ENCODE measurements around the gene NEK9.
"Not testable (repeated sequence)": the region's sequence is repeated elsewhere in the genome, so short reads cannot be mapped to it uniquely, and the experiment has no call there.

NEK9 gene

DNA sequence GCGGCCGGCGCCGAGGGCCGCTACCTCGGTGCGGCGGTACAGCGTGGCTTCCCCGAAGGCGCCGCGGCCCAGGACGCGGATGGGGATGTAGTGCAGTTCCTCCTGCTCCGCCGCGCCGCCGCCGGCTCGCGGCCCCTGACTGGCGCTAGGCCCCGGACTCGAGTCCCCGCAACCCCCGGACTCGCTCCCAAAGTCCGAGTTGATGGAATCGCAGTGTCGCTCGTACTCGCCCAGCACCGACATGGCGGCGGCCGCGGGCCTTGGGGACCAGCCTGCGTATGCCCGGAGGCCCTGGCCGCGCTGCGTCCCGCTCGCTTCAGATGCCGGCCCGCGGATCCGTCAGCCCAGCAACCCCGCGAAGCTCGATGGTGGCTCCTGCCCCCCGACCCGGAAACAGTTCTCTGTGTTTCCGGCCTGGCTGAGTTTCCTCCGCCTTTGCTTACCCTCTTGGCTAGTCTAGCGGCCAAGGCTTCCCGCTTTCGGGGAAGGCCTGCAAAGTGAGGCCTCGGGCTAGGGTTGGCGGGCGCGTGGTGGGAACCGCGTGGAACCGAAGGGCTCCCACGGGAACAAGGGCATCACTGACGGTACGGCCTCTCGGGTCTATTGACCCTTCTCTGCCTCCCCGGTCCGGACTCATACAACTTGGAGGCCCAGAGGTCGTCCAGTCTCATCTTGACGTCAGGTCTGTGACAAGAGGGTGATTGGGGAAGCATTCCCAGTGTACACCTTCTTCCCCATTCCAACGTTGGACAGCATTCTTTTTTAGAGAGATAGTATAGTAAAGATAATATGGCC lies at the start of gene NEK9:
Gene NEK9 (minus strand): TSS at position 370 of the 795 bp plus-strand sequence. CDS start 127 bp downstream, at position 243.
- DNase-seq (ENCODE audit: low read depth) = peak; percentile 61

DNA sequence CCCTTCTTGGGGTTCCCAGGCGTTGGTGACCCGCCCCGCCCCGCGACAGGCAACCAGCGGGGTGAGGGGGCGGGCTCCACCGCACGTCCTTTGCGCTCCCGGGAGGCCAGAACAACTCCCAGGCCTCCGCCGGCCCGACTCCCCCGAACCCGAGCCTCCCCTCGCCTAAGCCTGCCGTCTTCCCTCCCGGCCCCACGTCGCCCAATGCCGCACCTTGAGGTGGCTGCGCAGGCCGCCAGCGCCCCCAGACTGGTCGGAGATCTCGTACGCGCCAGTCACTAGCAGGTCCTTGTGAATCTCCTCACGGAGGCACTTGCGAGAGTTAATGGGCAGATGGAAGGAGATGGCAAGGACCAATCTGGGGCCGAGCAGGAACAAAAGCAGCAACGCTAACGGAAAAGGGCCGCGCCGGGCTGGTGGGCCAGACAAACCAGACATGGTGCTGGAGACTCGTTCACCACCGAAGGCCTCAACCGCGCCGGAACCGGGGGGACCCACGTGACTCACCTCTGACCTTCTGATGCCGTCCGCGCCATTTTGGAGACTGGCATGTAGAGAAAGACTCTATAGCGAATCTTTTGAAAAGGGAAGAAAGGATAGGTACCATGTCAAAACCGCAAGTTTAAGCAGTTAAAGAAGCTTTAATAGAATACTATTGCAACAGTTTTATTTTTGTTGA lies 49.4 kb upstream of the NEK9 start, which contains the start of gene TMED10:
Gene TMED10 (minus strand): TSS at position 471 of the 679 bp plus-strand sequence. CDS start 33 bp downstream, at position 438.
- peak; percentile 66 for DNase-seq (ENCODE audit: low read depth)

DNA sequence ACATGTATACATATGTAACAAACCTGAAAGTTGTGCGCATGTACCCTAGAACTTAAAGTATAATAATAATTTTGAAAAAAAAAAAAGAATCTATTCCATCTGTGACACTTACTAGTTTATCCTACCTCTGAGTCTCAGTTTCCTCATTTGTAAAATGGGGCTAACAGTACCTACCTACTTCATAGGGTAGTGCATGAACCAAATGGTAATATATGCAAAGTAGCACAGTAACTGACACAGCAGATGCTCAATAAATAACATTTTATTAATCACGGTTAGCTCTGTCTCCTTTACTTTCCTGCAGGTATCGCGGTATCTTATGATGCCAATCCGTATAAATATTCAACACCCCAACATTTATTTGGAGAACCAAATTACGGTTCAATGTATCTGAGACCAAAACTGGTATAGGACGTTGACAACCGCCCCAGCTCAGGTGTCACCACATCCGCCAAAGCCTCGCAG lies 48.9 kb upstream of the NEK9 start:
- DNase-seq (ENCODE audit: low read depth) = no peak

DNA sequence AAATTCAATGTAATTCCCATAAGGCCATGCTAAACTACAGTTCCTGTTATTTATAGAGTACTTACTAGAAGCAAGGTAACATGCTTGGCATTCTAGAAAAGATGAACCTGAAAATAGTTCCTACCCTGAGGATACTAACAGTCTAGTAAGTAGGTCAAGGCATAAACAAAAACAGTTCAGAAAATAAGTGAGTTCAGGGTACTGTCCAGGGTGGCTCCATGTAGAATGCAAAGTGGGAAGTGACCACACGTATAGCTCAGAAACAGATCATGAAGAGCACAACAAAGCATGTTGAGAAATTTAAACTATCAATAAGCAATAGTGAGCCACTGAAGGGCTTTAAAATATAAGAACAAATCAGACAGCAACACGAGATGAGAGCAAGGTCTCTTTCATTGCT lies 47.2 kb upstream of the NEK9 start:
- no peak for DNase-seq (ENCODE audit: low read depth)

DNA sequence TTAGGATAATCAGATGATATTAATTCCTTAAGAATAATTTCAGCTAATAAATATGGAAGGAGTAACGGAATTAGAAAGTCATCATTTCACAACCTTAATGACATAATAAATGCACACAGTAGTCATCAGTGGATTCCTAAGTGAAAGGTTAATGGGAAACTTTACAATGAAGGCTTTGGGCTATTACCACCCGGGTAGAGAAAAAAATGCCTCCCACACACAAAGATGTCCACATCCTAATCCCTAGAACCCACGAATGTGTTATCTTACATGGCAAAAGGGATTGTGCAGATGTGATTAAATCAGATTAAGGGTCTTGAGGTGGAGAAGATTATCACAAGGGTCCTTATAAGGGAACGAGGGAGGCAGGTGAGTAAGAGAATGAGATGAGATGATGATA lies 43.9 kb upstream of the NEK9 start:
- no peak for DNase-seq (ENCODE audit: low read depth)

DNA sequence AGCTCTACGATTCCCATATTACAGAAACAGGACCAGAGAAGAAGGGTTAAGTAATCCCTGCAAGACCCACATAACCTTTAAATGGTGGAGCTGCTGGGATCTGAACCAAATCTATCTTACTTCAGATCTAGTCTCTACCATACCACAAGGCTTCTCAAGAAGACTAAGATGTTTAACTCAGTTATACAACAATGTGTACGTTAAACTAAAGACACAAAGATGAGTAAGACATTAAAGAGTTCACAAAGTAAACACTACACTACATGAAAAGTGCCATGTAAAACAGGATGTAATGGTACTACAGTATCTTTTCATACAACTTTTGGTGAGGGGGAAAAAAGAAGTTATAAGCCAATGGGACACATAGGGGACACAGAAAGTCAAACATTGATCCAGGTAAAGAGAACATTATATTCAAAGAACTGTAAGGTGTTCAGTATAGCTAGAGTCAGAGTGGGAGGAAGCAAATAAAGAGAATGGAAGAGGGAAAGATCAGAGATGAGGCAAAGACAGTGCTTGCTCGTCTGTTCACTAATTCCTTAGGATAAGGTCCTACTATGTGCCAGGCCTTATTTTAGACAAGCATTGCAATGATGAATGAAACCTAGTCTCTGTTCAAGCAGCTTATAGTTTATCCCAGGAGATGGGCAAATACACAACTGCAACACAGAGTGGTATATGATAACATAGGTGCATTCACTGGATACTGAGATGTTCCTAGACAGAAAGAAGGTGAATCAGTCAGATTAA lies 41.9 kb upstream of the NEK9 start:
- no peak for DNase-seq (ENCODE audit: low read depth)

DNA sequence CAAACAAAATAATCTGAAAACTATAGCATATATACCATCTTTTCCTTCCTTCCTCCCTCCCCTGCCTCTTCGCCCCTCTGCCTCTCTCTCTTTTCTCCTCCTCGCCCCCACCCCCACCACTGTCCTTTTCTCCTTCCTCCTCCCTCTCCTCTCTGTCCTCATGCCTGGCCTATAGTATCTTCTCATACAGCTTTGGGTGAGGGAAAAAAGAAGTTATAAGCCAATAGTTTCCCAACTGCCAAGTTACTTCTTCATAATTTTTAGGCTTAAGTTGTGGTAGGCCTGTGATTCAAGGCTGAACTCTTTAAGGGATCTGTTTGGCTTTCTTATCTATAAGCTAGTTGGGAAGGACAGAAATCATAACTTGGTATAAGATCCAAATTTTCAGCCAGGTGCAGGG lies 40.5 kb upstream of the NEK9 start:
- no peak for DNase-seq (ENCODE audit: low read depth)

DNA sequence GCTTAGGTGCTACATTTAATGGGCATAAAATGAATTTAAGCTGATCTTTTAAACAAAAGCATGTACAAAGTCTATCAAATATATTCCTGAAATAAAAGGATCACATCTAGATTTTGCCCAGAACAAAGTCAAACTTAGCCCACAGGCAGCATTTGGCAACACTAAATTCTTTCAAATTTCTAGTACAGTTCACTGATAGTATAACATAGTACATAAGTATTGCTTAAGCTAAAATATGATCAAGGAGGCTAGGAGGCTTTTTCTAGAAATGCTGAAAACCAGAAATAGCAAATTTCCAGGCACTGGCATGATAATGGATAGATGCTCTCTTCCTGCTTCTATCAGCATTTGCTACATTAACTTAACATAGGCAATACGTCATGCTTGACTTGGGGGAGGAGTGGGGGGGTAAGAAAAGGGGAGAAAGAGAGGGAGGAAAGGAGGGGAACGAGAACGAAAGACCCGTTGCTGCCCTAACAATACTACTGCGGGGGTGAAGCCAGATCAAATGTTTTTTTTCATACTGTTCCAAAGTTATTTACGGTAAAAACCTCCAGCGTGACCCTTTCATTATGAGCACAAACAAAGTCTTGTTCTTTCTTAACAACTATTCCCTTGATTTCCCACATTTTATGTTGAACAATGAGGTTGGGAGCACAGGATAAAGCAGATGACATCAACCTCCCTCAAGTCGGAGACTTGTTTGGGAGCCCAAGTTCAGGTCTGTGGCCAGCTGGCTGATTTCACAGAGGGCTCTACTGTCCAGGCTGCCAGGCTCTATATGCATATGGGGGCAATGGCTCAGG lies 38.9 kb upstream of the NEK9 start:
- DNase-seq (ENCODE audit: low read depth) = no peak

DNA sequence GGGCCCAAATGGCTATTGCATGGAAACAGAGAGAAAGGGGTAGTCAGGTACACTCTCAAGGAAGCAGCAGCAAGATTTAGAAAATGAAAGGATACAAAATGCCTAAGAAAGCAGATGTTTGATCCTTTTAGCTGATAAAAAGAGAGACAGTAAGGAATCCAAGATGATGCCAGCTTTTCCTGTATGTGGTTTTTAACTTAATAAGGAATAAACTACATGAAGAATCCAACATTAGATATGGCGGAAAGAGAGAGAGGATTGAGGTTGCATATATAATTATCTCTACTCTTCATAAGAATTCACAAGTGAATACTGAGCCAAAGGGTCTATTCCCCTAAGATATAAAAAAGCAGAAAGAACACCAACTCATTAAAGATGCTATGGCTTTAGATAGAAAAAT lies 38.0 kb upstream of the NEK9 start:
- DNase-seq (ENCODE audit: low read depth) = no peak

DNA sequence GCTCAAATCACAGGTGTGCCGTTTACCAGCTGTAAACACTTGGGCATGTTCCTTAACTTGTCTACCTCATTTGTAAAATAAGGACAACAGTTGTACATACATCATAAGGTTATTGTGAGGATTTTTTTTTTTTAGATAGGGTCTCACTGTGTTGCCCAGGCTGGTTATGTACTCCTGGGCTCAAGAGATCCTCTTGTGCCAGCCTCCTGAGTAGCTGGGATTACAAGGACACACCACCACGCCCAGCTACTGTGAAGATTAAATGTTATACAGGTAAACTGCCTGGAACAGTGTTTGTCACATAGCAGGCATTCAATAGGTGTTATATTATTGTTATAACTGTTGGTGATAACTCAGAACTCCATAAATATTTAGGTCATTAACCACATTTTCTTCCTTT lies 36.8 kb upstream of the NEK9 start:
- DNase-seq (ENCODE audit: low read depth) = no peak

DNA sequence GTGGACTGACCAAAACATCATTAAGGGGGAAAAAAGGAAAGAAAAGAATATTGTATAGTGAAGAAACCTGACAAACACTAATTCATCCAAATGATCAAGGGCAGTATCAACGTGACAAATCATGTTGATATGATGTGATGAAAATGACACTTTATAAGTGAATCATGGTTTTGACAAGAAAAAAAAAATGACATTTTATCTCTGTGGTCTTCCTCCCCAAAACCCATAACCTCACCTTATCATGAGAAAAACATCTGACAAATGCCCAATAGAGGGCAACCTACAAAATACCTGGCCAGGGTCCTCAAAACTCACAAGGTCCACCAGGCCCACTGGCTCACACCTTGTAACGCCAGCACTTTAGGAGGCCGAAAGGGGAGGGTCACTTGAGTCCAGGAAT lies 35.8 kb upstream of the NEK9 start:
- no peak for DNase-seq (ENCODE audit: low read depth)

DNA sequence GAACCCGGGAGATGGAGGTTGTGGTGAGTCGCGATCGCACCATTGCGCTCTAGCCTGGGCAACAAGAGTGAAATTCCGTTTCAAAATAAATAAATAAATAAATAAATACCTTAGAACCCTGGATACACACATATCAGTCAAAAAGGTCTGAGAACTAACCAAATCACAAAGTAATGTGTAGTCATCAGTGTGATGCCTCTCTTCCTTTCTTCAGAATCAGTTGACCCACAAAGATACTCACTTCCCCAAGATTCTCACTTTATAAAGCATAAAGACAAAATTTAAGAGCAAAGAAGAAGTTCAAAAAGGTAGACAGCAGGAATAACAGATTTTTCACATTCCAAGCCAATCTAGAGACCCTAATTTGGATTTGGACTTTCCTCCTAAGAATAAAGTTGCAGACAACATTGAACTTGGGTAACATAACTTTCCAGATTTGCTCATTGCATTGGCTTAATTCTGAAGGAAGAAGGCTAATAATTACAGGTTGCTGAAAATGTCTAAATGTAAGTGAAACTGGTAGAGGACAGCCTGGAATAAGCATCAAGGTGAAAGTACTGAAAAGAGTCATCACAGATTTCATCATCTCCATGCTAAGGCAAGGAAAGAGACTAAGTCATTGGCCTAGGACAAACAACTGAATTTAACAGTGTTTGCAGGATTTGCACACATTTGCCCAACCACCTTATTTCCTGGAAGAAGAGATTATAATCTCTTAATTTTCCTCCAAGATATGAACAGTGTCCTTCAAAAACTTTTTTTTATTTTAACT lies 32.2 kb upstream of the NEK9 start:
- DNase-seq (ENCODE audit: low read depth) = no peak

DNA sequence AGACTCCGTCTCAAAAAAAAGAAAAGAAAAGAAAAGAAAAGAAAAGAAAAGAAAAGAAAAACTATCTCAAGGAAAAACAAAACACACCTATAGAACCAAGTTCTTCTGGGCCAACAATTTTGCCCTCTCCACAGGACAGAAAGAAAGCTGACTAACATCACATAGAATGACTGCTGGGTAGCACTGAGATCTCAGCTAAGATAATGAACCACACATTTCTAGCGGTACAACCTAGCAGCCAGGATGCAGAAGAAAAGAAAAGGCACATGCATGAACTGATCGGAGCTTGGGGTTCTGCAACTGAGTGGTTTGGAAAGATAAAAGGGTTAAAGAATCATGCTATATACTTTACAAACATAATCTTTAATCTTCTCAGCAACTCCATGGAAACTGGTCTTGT lies 30.1 kb upstream of the NEK9 start:
- no peak for DNase-seq (ENCODE audit: low read depth)

DNA sequence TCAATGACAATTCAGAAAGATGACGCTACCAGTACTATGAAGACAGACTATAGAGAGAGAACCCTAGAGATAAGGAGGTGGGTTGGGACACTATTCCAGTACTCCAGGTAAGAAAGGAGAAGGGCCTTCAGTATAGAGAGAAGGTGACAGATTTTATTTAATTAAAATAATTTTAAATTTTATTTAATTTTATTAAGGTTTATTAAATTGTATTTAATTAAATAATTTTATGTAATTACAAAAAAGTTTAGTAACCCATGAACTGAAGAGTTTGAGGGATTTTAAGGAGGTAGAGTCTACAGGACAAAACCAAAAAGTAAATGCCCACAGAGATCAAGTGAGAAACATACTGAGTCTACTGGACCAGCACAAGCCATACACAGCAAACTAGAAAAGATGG lies 29.3 kb upstream of the NEK9 start:
- DNase-seq (ENCODE audit: low read depth) = no peak

DNA sequence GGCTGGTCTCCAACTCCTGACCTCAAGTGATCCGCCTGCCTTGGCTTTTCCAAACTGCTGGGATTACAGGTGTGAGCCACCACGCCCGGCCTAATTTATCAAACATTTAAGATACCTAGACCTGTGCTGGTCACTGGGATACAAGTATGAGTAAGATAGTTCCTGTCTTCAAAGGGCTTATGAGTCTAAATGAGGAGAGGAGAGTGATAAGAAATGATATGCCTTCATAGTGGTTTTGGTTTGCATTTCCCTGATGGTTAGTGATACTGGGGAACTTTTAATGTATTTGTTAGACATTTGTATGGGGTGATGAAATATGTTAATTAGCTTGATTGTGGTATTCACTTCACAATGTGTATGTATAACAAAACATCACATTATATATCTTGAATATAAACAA lies 28.3 kb upstream of the NEK9 start:
- no peak for DNase-seq (ENCODE audit: low read depth)

DNA sequence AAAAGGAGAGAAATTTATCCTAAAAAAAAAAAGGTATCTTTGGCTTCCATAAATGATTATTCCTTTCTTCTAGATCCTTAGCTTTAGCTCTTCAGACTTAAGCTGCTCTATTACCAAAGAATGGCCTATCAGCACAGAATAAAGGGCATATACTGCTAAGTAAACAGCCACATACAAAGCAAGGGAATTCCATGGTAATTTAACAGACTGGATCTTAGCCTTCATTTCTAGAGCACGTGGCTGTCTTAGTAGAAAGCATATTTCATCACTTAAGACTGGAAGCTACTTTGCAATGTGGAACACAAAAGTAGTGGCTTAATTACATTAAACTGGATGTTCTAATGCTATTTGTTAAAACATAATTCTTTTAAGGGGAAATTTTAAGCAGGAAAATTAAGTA lies 26.4 kb upstream of the NEK9 start:
- no peak for DNase-seq (ENCODE audit: low read depth)

DNA sequence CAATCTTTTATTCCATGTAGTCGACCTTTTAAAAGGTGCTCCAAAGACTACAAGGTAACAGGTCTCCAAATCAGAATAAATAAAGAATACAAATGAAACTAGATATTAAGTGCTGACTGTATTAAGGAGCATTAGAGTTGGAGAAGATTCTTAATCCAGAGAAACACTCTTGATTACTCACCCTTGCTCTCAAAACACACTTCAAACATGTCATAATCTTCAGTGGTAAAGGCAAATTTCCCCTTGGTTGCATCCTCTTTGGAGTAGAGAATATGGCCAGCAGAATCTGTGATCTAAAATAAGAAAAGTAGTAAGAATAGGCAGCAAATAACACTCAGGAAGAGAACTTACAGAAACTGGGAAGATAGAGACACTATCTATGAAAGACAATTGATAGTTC lies 25.0 kb upstream of the NEK9 start:
- no peak for DNase-seq (ENCODE audit: low read depth)

DNA sequence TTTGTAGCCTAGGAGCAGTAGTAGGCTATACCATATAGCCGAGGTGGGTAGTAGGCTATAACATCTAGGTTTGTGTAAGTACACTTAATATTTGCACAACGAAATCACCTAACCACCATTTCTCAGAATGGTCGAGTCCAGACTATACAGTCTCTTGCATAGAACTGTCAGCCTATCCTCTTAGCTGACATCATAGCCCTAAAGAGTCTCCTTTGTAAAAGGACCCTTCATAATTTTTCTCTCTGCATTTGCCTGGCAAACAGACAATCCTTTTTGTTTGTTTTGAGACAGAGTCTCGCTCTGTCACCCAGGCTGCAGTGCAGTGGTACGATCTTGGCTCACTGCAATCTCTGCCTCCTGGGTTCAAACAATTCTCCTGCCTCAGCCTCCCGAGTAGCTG lies 23.8 kb upstream of the NEK9 start:
- not testable (repeated sequence) for DNase-seq (ENCODE audit: low read depth)

DNA sequence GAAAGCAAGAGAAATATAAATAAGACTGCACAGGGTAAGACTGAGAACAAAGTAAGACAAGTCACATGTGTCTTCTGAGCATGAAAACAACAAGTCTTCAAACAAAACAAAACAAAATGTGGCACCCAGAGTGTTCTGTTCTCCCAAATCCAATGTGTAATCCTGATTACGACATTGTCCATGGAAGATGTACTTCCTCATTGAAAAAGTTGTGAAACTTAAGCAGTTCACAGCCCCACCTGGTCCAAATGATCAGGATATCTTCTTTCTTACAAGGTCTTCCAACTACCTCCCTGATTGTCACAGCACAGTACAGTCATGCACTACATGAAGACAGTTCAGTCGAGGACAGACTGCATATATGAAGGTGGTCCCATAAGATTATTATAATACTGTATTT lies 23.3 kb upstream of the NEK9 start:
- no peak for DNase-seq (ENCODE audit: low read depth)

DNA sequence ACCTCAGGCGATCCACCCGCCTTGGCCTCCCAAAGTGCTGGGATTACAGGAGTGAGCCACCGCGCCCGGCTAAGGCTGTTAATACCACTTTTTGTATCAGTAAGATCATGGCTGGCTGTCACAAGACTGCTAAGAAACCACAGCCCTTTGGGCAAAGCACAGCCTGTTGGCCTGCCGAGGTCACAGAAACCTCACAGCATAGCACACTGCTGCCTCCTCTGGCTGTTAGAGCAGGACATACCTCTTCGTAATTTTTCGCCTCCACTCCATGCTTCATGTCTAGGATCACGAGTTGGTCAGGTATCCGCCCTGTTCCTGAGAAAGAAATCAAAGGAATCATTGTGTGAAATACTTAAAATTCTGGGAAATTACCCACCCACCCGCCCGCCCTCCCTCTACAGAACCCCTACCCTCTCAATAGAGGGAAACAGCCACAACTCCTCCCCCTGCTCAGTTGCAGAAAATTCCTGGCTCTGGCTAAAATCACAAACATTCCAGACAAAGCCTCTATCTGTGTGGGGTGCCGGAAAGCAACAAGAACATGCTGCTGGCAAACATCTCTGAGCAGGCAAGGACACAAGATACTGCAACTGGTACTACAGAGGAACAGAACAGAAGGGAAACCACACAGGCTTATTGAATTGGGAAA lies 20.7 kb upstream of the NEK9 start:
- DNase-seq (ENCODE audit: low read depth) = peak; percentile 77

DNA sequence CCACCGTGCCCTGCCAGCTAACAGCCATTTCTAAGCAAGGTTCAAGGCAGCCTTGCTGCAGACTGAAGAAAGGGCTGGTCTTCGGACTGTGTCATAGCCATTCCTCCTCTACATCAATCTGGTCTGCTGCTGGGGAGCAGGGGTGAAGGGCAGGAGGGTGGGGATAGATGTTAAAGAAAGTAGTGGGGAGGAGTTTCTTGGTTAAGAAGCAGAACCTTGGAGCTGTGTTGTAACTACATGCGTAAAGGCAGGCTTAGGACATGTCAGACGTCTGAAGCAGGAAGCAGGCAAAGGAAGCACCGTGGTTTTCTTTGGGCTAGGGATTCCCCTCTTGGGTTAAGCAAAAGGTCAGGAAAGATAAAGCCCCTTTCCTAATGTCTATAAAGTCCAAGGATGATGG lies 18.1 kb upstream of the NEK9 start:
- no peak for DNase-seq (ENCODE audit: low read depth)
